NCI-H446 (cell line): ENCODE data around the gene IFITM10.

Experiments
- DNase-seq, 2 experiments: peaks; one replicate each; lab custom pipeline; 2025; lab: John Stamatoyannopoulos, UW

Gene IFITM10

GRCh38 chr11:1740786-1741530 lies 9.4 kb downstream of the IFITM10 start:
- no peak for DNase-seq

GRCh38 chr11:1739576-1739975 lies 10.8 kb downstream of the IFITM10 start:
- no peak for DNase-seq

- DNase-seq: no peak
These were observed 12.0 kb downstream of the IFITM10 start for GRCh38 chr11:1738380-1738779.

GRCh38 chr11:1737080-1737757 lies 13.2 kb downstream of the IFITM10 start:
- DNase-seq: no peak

- no peak for DNase-seq
These were observed 13.9 kb downstream of the IFITM10 start for GRCh38 chr11:1736447-1736992.

- no peak for DNase-seq
These were observed 15.1 kb downstream of the IFITM10 start for GRCh38 chr11:1735271-1735670.

GRCh38 chr11:1734641-1735081 lies 15.7 kb downstream of the IFITM10 start:
- no peak for DNase-seq

- DNase-seq: no peak
These were observed 16.4 kb downstream of the IFITM10 start for GRCh38 chr11:1733716-1734640.

- no peak for DNase-seq
These were observed 17.2 kb downstream of the IFITM10 start for GRCh38 chr11:1733009-1733715.

GRCh38 chr11:1732418-1733008 lies 17.9 kb downstream of the IFITM10 start:
- DNase-seq: no peak

GRCh38 chr11:1731451-1732059 lies 18.8 kb downstream of the IFITM10 start:
- no peak for DNase-seq

- DNase-seq: no peak
These were observed 20.3 kb downstream of the IFITM10 start for GRCh38 chr11:1730059-1730629.

GRCh38 chr11:1729692-1730011 lies 20.7 kb downstream of the IFITM10 start:
- DNase-seq: no peak

- DNase-seq: no peak
These were observed 21.3 kb downstream of the IFITM10 start for GRCh38 chr11:1728931-1729691.

- no peak for DNase-seq
These were observed 22.1 kb downstream of the IFITM10 start for GRCh38 chr11:1728301-1728700.

- no peak for DNase-seq
These were observed 22.5 kb downstream of the IFITM10 start for GRCh38 chr11:1727861-1728260.

GRCh38 chr11:1727096-1727690 lies 23.2 kb downstream of the IFITM10 start:
- DNase-seq: no peak

GRCh38 chr11:1719781-1720180 lies 30.6 kb downstream of the IFITM10 start:
- DNase-seq: no peak

GRCh38 chr11:1718326-1718725 lies 32.1 kb downstream of the IFITM10 start:
- no peak for DNase-seq
